ENCODE measurements around the gene CEP83.

DNA sequence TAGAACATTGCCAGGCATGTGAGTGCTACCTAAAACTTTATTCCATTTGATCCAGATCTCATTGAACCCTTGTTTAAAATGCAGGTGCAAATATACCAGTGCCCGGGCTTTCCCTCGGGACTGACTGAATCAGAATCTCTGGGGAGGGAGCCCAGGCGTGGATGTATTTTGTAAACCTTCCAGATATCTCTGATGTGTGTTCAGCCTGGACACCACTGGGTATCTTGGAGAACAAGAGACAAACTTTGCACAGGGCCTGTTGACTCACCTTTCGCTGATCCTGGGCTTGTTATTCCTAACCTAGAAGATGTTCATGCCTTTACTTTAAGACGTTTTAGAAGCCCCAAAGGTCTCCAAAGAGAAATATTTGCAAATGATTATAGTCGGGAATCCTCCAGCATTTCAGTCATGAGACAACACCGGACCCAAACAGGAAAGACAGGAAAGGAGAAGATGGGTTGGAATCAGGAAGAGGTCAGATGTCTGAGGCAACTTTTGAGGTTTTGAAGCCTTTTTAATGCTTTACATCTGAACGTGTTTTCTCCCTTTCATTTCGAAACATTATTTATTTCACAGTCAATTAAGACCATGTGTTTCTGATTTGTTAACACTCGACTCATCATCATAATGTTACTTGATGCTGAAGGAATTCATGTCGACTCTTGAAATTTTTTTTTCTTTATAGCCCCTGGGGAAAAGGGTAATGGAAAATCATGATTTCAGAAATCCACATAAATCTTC, 192.7 kb downstream of the CEP83 start:
- TF ChIP-seq, protein P1, sequence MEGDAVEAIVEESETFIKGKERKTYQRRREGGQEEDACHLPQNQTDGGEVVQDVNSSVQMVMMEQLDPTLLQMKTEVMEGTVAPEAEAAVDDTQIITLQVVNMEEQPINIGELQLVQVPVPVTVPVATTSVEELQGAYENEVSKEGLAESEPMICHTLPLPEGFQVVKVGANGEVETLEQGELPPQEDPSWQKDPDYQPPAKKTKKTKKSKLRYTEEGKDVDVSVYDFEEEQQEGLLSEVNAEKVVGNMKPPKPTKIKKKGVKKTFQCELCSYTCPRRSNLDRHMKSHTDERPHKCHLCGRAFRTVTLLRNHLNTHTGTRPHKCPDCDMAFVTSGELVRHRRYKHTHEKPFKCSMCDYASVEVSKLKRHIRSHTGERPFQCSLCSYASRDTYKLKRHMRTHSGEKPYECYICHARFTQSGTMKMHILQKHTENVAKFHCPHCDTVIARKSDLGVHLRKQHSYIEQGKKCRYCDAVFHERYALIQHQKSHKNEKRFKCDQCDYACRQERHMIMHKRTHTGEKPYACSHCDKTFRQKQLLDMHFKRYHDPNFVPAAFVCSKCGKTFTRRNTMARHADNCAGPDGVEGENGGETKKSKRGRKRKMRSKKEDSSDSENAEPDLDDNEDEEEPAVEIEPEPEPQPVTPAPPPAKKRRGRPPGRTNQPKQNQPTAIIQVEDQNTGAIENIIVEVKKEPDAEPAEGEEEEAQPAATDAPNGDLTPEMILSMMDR (IDR thresholded peaks at IDR 0.05) = no peak
- TF ChIP-seq POLR2A (IDR thresholded peaks at IDR 0.05) (no peak), EP300 (IDR thresholded peaks at IDR 0.05) (no peak), POLR2AphosphoS5 (IDR thresholded peaks at IDR 0.05) (no peak)
